Suppressor macrophage (primary cell): ENCODE data around the gene DRAXIN.

Source experiments
- DNase-seq, 4 experiments: peaks; one replicate each; pipeline ENCODE4 v3.0.0-alpha.2; 2020 to 2022

Gene DRAXIN

DNA sequence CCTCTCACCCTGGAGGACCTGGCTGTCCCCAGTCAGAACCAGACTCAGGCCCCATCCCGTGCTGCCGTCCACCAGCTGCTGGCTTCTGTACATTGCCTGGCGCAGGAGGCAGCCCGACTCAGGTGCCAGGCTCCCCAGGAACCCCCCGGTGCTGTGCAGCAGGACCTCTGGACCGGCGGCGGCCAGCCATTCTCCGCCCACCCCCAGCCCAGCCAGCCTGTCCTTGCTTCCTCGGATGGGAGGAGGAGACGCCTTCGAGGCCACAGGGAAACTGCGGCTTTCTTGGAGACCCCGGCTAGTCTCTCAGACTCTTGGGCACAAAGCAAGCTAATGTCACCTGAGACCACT lies 74.9 kb downstream of the DRAXIN start:
- DNase-seq: no peak

- no peak for DNase-seq
These were observed 76.6 kb downstream of the DRAXIN start for GRCh38 chr1:11767922-11768704.

- peak in 1 of 4 experiments; percentile 10 for DNase-seq
These were observed 77.3 kb downstream of the DRAXIN start for GRCh38 chr1:11768821-11769220.

DNA sequence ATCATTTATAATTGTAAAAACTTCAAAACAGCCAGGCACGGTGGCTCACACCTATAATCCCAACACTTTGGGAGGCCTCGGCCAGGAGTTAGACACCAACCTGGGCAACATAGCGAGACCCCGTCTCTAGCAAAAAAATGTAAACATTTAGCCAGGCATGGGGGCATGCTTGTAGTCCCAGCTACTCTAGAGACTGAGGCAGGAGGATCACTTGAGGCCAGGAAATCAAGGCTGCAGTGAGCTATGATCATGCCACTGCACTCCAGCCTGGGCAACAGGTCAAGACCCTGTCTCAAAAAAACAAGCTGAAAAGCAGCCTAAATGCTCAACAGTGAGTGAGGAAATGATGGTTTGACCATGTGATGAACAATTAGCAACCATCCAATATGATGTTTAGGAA lies 77.8 kb downstream of the DRAXIN start:
- DNase-seq: no peak

DNA sequence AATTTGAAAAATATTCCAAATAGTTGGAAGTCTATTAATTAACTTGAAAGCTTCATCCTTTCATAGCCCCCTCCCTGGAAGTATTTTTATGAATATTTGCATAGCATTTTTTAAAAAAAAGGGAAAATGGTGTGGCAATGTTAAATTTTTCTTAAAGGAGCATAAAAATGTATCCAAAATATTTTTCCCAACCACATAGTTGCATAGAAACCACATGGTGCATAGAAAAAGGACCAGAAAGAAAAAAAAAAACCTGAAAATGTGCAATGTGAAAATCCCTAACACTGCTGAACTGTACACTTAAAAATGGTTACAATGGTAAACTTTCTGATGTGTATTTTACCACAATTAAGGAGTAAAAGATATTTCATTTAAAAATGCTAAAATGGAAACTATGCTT lies 78.5 kb downstream of the DRAXIN start:
- no peak for DNase-seq

DNA sequence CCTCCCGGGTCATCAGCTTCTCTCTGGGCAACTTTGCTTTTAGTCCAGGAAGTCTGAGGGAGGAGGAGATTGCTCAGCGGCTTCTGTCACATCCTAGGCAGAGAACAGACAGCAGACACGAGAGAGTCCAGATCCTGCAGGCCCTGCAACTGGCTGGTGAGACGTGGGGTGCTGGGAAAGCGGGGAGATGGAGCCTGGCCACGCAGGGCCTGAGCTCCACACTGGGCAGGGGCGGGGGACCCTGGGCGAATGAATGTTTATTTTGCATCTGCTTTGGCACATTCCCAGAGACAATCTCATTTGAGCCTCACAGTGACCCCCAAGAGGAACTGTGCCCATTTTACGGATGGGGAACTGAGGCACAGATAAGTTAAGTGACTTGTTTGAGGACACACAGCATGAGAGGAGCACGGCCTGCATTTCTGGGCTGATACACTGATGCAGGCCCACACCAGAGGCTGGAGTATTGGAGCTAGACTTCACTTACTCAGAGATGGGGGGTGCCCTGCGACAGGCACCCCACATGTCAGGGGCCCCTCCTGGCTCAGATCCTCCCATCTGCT lies 80.1 kb downstream of the DRAXIN start:
- no peak for DNase-seq

GRCh38 chr1:11772458-11772857 lies 80.9 kb downstream of the DRAXIN start:
- DNase-seq: peak in 3 of 4 experiments; percentile 40 to 58 (median 48)

DNA sequence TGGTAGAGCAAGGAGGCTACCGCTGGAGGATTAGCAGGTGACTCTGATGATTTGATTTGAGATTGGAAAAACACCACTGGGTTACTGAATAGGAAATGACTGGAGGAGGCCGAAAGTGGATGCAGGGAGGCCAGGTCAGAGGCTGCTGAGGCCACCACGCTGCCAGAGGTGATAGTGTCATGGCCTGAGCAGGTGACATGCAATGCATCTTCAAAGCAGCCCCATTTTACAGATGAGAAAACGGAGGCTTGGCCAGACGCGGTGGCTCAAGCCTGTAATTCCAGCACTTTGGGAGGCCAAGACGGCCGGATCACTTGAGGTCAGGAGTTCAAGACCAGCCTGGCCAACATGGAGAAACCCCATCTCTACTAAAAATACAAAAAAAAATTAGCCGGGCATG lies 83.2 kb downstream of the DRAXIN start:
- no peak for DNase-seq
